Neural progenitor cell (in vitro differentiated cells): ENCODE data around the gene IFT25.
"Not testable (repeated sequence)": the region's sequence is repeated elsewhere in the genome, so short reads cannot be mapped to it uniquely, and the experiment has no call there.

Experiments used
- EZH2 ChIP-seq: fragments of 200-600 bp; sonication (generic); IDR thresholded peaks from 2 replicates; pipeline ENCODE4 v1.6.1; 2017; ENCODE audit warnings: antibody characterized with exemption, mild to moderate bottlenecking, moderate library complexity
- EZH2phosphoT487 ChIP-seq: fragments of 200-600 bp; sonication (generic); IDR thresholded peaks from 2 replicates; pipeline ENCODE4 v1.6.1; 2017; ENCODE audit warnings: antibody characterized with exemption
- TF ChIP-seq, protein P1 (sequence below): fragments of 200-600 bp; sonication (generic); IDR thresholded peaks from 2 replicates; pipeline ENCODE4 v1.5.1; 2017; ENCODE audit warnings: antibody characterized with exemption, mild to moderate bottlenecking

DNA sequence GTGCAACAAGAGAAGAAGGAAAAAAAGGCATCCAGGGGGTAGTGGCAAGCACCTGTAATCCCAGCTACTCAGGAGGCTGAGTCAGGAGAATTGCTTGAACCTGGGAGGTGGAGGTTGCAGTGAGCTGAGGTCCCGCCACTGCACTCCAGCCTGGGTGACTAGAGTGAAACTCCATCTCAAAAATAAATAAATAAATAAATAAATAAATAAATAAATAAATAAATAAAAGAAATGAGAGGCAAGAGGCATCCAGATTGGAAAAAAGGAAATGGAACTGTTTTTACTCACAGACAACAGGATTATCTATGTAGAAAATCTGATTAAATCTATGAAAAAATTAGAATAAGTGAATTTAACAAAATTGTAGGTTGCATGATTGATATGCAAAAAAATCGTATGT, 49.0 kb upstream of the IFT25 start:
- TF ChIP-seq, protein P1, sequence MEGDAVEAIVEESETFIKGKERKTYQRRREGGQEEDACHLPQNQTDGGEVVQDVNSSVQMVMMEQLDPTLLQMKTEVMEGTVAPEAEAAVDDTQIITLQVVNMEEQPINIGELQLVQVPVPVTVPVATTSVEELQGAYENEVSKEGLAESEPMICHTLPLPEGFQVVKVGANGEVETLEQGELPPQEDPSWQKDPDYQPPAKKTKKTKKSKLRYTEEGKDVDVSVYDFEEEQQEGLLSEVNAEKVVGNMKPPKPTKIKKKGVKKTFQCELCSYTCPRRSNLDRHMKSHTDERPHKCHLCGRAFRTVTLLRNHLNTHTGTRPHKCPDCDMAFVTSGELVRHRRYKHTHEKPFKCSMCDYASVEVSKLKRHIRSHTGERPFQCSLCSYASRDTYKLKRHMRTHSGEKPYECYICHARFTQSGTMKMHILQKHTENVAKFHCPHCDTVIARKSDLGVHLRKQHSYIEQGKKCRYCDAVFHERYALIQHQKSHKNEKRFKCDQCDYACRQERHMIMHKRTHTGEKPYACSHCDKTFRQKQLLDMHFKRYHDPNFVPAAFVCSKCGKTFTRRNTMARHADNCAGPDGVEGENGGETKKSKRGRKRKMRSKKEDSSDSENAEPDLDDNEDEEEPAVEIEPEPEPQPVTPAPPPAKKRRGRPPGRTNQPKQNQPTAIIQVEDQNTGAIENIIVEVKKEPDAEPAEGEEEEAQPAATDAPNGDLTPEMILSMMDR: not testable (repeated sequence)
- TF ChIP-seq EZH2phosphoT487, EZH2: not testable (repeated sequence)
